Activated CD4-positive, CD25-positive, alpha-beta regulatory T cell treated with anti-CD3 and anti-CD28 coated beads, Interleukin-2, amount 50 U/mL, for 72 hours (primary cell): ENCODE data around the gene FRMD4A.

Experiments used
- DNase-seq: peaks from one replicate; pipeline ENCODE4 v3.0.0; 2021

Gene FRMD4A

DNA sequence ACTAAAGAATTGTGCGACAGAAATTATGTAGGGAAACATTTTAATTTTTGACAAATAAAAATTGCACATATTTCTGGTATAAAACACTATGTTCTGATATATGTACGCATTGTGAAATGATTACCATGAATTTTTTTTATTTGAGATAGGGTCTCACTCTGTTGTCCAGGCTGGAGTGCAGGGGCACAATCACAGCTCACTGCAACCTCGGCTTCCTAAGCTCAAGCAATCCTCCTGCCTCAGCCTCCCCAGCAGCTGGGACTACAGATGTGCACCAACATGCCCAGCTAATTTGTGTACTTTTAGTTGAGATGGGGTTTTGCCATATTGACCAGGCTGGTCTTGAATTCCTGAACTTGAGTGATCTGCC lies 149.2 kb downstream of the FRMD4A start:
- DNase-seq = no peak

DNA sequence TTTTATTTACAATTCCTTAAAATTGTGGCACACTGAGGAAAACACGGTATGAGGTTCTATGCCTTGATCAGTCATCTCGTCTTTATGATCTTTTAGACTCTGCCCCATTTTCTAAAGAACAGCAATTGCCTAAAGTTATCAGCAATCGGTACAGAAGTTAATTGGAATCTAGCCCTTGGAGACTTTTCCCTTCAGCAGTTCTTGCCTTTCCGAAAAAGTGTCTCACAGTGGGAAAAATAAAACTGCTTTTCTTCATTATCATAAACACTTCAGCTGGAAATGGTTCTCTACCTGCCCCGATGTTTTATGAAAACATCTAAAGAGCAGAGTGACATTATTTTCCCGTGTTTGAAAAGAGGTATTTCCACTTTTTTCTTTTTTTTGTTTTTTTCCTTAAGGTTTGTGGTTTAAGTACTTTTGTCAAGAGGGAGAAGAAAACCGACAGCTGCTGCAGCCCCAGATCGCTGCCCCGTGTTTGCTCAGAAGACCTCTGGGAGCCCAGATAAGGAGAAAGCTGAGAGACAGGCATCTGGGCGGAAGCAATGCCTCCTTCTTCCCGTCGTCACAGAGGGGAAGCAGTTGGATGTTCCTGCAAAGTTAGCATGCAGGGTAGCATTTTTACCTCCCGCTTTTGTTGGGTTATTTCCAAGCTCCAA lies 149.7 kb downstream of the FRMD4A start:
- DNase-seq = no peak

DNA sequence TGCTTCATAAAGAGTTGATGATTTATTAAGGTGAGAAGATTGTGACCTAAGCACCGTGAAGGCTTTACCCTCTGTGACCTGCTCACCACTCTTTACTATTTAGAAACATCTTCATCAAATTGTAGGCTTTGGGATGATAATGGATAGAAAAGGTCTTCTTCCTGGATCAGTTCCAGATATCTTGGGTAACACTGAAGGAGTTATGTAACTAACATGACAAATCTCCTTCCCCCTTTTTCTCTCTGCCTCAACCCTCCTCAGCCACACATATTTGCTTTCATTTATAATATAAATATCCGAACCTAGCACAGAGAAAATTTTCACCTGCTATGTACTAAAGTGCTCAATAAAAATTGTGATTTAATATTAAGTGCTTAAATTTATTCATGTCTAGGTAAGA lies 151.5 kb downstream of the FRMD4A start:
- DNase-seq = no peak

DNA sequence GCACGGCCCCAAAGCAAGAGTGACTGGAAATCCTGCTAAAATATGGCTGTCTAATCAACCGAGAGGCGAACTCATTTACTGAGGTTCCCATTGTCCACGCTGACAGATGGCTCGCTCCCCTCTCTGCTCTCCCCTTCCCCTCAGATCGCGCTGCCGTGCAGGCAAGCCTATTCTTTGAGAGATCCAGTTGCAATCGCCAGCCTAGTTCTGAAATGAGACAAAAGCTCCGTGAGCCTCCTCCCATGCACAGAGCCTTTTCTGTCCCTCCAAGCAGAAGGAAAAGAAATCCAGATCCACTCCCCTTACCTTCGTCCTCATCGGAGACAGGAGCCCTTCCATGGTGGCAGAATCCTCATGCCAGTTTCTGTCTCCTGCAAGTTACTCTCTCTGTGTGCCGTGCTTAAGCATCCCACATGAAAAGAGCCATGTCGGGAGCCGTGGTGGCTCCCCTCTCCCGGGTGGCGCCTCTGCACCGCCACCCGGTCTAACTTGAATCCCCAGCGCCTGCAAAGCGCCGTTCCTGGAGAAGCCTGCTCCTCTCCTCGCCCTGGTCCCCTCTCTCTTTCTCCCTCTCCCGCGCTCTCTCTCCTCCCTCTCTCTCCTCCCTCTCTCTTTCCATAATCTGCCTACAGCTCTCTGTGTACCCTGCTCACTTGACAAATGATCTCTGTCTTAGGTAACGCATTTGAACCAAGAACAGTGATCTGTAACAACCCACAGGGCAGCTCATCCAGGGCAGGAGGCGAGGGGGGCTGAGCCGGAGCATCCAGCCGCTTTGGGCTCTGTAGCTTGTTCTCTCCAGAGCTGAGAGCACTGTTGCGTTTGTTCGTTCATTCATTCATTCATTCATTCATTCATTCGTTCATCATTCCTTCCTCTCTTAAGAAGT lies 156.8 kb downstream of the FRMD4A start:
- no peak for DNase-seq

DNA sequence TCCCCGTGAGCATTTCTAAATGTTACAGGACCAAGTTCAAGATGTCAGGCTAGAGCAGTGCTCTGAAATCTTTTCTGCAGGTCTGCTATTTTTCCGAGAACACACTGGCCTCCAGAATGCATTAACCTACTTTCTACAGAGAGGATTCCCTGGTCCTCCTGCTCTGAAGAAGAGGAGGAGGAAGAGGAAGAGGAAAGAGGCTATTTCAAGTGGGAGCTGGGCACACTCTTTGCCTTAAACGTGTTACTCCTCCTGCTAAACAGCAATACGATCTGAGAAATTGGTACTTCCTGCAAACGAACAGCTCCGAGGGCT lies 157.4 kb downstream of the FRMD4A start:
- DNase-seq = no peak

DNA sequence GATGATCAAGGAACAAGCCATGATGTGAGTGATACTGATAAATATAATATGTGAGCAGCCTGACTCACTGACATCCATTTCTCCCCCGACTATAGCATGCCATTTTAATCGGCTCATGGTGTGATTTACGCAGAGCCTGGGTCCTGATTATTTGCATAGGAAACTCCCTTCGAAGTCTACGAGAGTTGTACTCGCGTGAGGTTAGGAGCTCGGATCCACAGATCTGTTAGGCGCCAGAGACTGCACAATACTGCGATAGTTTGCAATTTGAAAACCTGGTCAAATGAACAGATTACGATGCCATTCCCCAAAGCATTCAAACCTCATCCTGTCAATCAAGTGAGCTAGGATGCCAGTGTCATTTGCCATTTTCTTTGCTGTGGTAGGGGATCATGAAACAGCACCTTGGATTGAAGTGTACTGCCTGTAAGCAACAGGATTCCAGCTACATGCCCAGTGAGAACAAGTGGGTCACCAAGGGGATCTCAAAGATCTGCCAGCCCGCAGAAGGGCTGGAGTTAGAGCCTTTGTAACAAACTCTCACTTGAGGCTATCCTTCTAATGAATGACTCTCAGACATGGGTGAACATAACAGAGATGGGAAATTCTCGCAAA lies 158.3 kb downstream of the FRMD4A start:
- no peak for DNase-seq

DNA sequence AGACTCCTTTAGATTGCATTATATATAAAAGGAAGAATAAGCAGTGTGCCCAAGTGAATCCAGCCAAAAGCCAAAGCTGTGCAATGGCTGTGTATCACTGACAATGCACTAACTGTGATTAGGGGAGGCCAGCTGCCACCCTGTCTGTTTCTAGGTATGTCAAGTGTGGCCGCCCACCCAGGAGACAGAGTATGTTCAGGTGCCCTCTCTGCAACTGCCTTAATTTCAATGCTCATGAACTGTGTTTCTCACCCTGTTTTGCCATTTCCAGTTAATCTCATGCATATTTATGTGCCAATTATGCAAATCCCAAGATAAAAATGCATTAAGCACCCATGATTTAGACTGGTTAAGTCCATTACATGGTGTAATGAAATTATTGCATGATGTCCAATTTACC lies 159.4 kb downstream of the FRMD4A start:
- DNase-seq = no peak

DNA sequence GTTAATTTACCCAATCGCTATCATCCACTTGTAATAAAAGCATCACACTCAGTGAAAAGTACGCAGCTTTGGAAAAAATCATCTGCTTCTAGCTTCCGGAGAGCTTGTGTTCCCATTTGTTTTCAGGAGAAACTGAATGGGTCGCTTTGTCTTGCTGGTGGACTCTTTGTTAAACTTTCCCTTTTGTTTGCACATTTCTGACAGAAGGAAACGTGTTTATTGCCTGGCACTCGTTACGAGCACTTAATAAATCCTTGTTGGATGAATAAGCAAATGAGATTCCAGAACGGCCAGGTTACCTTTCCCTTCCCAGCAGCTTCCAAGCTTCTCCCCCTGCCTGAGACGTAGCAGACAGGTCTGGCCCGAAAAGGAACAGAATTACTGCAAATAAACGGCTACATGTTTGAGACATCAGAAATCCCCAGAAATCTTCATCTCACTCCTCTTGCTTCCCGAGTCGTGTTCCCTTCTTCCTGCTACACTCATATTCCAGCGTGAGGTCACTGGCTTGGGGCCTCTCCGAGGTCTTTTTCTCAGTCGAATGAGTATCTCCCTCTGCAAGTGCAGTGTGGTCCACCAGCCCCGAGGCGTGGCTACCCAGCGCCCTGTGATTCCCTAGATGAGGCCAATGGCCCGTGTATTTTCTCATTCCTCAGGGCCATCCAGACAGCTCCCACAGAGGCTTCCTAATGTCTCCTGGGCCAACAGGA lies 167.2 kb downstream of the FRMD4A start:
- no peak for DNase-seq

DNA sequence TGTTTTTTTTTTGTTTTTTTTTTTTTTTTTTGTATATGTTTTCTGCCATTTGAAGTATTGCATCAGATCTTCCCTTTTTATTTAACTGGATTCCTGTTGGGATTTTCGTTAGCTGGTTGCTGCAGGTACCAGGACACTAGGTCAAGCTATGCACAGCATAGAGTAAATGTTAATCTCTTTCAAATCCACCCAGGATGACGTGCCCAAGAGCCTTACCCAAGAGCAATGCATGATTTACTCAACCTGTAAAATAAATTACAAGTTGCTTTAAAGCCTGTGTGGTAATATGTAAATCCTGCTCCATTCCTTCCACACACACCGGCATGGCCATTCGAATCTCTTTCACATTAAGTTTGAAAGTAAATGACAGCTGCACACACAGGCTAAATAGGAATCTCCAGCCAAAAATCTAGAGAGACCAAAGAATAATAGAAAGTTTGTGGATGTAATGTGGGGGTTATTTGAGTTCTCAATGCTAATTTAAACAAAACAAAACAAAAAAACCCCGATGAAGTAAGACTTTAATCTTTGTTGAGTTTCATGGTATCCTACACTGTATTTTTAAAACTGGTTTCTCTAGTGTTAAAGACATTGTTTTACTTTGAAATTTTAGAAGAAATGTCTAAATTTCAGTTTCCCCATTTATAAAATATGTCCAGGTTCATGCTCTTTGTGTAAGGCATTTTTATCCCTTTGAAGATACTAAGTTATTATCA lies 167.9 kb downstream of the FRMD4A start:
- no peak for DNase-seq

DNA sequence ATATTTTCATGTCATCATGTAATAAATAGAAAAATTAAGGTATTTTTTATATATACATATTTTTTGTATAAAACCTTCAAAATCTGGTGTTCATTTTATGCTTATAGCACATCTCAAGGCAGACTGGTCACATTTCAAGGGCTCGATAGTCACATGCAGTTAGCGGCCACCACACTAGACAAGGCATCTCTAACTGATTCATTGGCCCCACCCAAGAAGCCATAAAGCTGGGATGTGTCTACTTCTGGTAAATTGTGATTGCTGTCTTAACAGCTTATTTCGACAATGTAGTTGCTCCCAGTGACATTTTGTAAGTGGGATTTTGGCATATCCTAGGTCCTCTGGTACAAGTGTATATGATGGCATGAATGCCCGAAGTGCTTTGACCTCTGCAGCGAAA lies 168.7 kb downstream of the FRMD4A start:
- DNase-seq = no peak

DNA sequence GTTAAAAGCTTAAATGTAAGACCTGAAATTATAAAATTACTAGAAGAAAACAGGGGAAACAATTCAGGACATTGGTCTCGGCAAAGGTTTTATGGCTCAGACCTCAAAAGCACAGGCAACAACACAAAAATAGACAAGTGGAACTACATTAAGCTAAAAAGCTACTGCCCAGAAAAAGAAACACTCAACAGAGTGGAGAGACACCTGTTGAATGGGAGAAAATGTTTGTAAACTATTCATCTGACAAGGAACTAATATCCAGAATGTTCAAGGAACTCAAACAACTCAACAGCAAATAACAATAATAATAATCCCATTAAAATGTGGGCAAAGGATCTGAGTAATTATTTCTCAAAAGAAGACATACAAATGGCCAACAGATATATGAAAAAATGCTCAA lies 170.4 kb downstream of the FRMD4A start:
- DNase-seq = no peak

DNA sequence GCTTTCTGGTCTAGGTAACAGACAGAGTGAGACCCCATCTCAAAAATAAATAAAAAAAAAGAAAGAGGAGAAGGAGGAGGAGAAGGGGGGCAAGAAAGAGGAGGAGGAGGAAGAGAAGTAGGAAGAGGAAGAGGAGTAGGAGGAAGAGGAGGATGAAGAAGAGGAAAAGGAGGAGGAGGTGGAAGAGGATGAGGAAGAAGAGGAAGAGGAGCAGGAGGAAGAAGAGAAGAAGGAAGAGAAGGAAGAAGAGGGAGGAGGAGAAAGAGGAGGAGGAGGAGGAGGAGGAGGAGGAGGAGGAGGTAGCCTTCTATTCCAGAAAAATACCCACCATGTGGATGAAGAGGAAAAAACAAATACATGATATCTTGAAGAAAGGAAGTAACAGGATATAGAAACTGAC lies 172.1 kb downstream of the FRMD4A start:
- no peak for DNase-seq

DNA sequence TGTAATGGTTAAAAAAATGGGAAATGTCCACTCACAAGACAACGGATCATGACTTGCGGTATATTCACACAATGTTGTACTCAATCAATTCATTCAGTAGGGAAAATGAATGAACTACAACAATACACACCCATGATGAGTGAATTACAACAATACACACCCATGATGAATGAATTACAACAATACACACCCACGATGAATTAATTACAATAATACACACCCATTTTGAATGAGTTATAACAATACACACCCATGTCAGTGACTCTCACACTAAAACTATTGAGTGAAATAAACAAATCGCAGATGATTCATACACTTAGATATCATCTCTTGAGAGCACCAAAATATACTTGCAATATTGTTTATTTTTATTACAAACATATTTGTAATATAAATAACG lies 174.6 kb downstream of the FRMD4A start:
- DNase-seq = no peak

DNA sequence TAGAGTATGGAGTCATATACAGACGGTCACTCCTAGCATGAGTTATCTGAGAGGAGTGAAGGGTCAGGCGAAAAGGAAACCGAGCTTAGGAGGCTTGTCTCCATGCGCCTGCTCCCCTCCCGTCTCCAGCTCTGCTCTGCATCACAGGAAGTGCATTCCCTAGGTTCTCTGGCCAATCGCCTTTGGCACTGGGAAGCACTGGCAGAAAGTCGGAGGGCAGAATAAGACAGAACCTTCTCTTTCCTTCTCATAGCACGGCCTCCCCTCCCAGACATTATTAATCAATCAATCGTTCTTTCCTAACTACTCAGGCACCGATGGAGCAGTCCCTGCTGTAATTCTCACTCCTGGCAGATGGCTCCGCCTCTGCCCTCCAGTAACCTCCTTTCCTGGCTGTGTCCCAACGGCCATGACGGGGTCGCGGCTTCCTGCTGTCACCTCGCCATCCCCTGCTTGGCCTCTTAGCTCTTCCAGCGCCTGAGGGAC lies 177.1 kb downstream of the FRMD4A start:
- DNase-seq = no peak

DNA sequence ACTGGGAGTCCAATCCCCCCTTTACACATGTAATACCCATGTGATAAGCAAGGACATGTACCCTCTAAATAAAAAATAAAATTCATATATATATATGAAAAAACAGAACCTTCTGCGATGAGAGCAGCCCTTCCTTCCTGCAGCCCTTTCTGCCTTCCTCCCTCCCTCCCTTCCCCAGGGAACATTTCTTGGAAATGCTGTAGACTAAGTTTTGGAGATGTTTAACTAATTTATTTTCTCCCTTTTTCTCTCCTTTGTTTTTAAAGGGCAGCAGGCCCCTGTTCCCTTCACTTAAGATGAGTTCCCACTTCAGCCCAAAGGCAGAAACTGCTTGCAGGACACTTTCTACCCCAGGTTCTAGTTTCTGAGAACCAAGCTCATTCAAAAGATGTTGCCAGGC lies 179.2 kb downstream of the FRMD4A start:
- no peak for DNase-seq

DNA sequence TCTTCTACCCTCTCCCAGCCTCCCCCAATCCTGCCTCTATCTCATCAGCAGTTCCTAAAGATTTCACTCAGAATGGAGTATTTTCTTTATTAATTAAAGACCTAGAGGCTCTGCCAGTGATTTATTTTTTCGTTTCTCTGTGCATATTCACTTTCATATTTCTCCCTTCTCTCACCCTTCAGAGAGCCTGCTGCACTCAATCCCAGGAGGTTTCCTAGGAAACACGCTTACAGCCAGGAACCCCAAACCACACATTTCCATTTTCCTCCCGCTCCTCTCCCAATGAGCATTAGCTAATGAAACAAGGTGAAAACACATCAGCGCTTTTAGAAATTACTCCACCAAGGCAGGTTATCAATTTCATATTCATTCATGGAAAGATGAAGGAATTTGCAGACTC lies 180.2 kb downstream of the FRMD4A start:
- DNase-seq = no peak

DNA sequence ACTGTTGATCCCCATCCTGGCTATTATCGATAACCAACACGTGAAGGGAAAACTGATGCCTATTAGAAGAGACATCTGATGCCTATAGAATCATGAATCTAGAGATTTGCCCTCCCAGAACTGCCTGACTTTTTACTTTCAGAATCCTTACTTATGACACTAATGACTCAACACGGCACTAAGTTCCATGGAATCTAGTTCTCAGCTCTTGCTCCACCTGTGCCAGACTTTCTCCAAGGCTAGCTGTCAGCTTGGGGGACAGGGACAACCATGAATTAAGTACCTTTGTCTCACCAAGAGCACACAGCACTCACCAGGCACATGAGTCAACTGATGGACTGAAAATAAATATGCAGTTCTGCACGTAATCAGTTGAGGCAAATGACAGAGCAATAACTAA lies 184.2 kb downstream of the FRMD4A start:
- no peak for DNase-seq

DNA sequence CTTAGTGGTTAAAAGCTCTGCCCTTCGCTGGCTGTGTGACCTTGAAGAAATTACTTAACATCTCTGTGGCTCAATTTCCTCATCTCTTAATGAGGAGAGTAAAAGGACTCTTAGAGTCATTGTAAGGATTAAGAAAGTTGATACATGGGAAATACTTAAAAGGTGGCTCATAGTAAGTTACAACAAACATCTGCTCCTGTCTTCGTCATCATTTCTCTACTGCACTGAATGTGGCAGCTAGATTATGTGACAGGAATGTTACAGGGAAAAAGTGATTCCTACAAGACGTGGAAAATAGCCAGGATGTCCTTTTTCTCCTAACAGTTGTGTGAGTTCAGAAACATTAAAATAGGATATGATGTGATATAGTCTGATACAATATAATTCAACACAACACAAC lies 184.7 kb downstream of the FRMD4A start:
- no peak for DNase-seq

DNA sequence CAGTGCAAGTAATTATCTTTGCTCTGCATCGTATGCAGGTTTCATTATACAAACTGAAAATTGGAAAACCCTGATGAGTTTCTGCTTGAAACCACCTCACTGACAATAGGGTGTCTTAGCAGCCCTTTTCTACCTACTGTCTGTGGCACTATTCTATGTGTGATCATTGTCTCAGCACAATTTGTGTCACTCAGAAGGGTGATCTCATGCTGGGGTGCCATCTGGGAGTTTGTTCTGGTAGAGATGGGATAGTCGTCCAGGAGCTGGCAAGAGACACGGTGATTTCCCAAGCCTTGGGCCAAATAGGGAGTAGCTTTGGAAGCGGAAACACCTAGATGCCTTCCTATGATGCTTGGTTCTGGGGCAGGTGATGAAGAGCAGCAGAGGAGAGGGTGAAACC lies 186.3 kb downstream of the FRMD4A start:
- no peak for DNase-seq

DNA sequence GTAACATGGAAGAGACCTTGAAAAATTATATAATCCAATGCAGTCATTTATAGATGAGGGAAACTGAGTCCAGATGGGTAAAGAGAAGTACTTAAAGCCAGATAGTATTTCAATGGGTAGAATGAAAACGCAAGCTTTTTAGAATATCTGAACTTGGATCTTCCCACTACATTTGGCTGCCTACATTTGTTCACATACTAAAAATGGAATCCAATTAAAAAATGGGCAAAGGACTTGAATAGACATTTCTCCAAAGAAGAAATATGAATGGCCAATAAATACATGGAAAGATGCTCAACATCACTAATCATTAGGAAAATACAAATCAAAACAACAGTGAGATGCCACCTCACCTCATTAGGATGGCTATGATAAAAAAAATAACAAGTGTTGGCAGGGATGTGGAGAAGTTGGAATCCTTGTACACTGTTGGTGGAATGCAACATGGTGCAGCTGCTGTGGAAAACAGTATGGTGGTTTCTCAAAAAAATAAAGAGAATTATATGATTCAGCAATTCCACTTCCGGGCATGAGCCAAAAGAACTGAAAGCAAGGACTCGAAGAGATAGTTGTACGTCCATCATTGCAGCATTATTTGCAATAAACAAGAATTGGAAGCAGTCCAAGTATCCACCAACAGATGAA lies 188.0 kb downstream of the FRMD4A start:
- no peak for DNase-seq

DNA sequence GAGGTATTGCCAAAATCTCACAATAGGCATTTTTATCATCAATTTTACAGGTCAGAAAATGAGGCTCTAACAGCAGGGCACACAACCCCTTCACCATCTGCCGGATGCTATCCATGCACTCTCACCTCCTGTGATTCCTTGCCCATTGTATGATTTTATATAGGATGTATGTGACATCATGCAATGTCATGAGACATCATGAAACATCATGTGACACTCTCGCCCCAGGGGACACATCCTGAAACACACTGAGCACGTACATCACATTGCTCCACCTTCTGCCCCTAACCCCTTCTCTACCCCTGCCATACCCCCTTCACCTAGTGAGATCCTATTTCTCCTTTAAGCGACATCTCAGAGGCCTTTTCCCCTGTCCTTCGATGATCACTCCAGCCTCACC lies 189.4 kb downstream of the FRMD4A start:
- DNase-seq = no peak

DNA sequence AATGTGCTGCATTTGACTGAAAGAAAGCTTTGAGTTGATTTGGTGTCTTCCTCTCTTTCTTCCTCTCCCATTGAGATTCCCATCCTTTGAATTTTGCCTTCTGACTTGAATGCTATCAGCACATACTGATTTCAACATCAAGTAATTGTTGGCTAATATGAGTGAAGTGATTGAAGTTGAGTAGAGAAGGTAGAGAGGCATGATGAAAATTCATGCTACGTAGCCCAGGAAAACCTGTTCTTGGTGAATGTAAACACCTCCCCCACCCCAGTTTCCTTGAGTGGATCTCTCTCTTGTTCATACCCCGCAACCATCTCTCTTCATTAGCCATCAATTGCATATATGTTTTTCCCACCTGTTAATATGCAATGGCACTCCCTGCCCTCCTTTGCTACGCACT lies 193.3 kb downstream of the FRMD4A start:
- no peak for DNase-seq
